ENCODE results near the gene DPEP3.
"Not testable (repeated sequence)": the region's sequence is repeated elsewhere in the genome, so short reads cannot be mapped to it uniquely, and the experiment has no call there.

The DPEP3 gene

DNA sequence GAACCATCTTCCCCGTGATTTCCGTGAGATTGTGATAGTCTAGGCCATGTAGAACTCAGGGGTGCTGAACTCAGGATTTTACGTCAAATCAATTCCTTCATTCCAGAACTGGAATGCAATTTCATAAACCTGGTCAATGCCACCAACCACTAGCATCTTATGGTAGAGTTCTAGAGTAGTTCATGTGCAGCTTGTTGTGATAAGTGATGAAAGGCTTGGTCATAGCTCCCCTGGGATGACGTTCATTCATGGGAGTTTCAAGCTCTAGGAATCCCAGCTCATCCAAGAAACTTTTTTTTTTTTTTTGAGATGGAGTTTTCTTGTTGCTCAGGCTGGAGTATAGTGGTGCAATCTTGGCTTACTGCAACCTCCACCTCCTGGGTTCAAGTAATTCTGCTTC, 22.7 kb upstream of the DPEP3 start:
- no peak for DNase-seq (ENCODE audit: low read depth in 1 of 2, low spot score in 1 of 2)
- no peak for TF ChIP-seq JUND (IDR thresholded peaks at IDR 0.05; ENCODE audit: low read depth)
- in situ Hi-C loops (cut with HindIII; ENCODE audit: low pct_unique_long_range_greater_than_20kb, low sequenced_read_pairs), result no loop called here

DNA sequence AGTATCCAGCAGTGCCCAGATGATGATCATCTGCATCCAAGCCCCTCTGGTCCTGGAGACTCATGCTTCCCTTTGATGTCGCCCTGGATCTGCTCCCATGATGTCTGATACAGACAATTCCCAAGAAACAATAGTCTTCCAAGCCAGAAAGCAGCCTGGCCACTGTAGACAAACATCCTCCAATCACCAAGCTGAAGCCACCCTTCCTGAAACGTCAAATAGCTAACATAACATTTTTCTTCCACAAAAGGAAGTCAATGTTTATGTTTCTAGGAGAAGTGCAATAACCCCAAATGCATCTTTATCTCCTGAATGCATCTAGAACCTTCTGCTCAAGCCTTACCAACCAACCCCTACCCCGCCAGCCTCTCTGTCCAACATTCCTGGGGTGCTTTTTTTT, 20.2 kb upstream of the DPEP3 start:
- TF ChIP-seq JUND (IDR thresholded peaks at IDR 0.05; ENCODE audit: low read depth), result no peak
- in situ Hi-C loops (cut with HindIII; ENCODE audit: low pct_unique_long_range_greater_than_20kb, low sequenced_read_pairs), result no loop called here

GRCh38 chr16:67999985-68000384, 19.7 kb upstream of the DPEP3 start:
- in situ Hi-C loops (cut with HindIII; ENCODE audit: low pct_unique_long_range_greater_than_20kb, low sequenced_read_pairs), result no loop called here
- TF ChIP-seq JUND (IDR thresholded peaks at IDR 0.05; ENCODE audit: low read depth), result no peak
- no peak for DNase-seq (ENCODE audit: low read depth in 1 of 2, low spot score in 1 of 2)

More for the DNA sequence above, 20.2 kb upstream of the DPEP3 start:
- DNase-seq (ENCODE audit: low read depth in 1 of 2, low spot score in 1 of 2), result no peak

DNA sequence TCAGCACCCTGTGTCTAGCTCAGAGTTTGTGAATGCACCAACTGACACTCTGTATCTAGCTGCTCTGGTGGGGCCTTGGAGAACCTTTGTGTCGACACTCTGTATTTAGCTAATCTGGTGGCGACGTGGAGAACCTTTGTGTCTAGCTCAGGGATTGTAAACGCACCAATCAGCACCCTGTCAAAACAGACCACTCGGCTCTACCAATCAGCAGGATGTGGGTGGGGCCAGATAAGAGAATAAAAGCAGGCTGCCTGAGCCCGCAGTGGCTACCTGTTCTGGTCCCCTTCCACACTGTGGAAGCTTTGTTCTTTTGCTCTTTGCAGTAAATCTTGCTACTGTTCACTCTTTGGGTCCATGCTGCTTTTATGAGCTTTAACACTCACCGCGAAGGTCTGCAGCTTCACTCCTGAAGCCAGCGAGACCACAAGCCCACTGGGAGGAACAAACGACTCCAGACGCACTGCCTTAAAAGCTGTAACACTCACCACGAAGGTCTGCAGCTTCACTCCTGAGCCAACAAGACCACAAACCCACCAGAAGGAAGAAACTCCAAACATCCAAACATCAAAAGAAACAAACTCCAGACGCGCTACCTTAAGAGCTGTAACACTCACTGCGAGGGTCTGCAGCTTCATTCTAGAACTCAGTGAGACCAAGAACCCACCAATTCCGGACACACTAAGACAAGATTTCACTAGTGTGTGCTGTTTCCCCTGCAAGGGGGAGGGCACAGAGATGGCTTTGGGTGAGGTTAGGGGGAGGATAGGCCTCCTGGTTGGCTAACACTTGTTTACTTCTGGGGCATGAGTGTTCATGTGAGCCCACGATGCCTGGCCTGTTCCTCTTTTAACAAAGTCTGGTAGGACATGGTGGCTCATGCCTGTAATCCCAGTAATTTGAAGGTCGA, 18.7 kb upstream of the DPEP3 start, which contains the start of gene DPEP2:
Gene DPEP2 (minus strand): TSS at position 706 of the 910 bp plus-strand sequence. CDS start 6,272 bp downstream, outside the sequence.
- in situ Hi-C loops (cut with HindIII; ENCODE audit: low pct_unique_long_range_greater_than_20kb, low sequenced_read_pairs); DNase-seq (ENCODE audit: low read depth in 1 of 2, low spot score in 1 of 2): not testable (repeated sequence)

DNA sequence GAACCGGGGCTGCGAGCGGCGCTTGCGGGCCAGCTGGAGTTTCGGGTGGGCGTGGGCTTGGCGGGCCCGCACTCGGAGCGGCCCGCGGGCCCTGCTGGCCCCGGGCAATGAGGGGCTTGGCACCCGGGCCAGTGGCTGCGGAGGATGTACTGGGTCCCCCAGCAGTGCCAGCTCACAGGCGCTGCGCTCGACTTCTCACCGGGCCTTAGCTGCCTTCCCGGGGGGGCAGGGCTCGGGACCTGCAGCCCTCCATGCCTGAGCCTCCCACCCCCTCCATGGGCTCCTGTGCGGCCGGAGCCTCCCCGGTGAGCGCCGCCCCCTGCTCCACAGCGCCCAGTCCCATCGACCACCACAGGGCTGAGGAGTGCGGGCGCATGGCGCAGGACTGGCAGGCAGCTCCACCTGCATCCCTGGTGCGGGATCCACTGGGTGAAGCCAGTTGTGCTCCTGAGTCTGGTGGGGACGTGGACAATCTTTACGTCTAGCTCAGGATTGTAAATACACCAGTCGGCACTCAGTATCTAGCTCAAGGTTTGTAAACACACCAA, 18.0 kb upstream of the DPEP3 start:
- in situ Hi-C loops (cut with HindIII; ENCODE audit: low pct_unique_long_range_greater_than_20kb, low sequenced_read_pairs), result not testable (repeated sequence)

DNA sequence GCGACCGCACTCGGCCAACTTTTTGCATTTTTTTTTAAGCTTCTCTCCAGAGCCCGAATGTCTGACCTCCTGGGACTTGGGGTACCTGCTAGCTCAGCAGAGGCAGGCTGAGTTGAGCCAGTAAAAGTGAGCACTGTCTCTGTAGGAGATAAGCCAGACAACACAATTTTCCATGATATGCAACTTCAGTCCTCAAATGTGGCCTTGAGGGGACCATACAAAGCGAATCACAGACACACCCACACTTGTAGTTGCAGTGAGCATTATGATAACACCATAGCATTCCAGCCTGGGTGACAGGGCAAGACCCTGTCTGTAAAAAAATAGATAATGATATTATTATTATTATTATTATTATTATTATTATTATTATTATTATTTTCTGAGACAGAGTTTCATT, 16.4 kb upstream of the DPEP3 start:
- no peak for TF ChIP-seq JUND (IDR thresholded peaks at IDR 0.05; ENCODE audit: low read depth)
- in situ Hi-C loops (cut with HindIII; ENCODE audit: low pct_unique_long_range_greater_than_20kb, low sequenced_read_pairs), result no loop called here
- DNase-seq (ENCODE audit: low read depth in 1 of 2, low spot score in 1 of 2), result no peak

More for the DNA sequence above, 18.0 kb upstream of the DPEP3 start:
- not testable (repeated sequence) for DNase-seq (ENCODE audit: low read depth in 1 of 2, low spot score in 1 of 2)

DNA sequence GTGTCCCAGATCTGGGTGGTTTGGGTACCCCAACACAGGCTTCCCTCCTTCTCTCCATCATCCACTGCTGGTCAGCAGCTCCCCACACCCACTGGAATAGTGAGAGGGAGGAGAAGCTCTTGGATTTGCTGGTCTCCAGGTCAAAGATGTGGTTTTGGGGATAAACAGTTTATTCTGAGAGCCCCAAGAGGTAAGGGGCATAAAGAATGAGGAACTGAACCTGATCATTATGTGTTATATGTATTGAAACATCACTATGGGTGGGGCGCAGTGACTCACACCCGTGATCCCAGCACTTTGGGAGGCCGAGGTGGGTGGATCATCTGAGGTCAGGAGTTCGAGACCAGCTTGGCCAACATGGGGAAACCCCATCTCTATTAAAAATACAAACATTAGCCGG, 15.1 kb upstream of the DPEP3 start:
- TF ChIP-seq JUND (IDR thresholded peaks at IDR 0.05; ENCODE audit: low read depth), result no peak
- DNase-seq (ENCODE audit: low read depth in 1 of 2, low spot score in 1 of 2), result no peak
- in situ Hi-C loops (cut with HindIII; ENCODE audit: low pct_unique_long_range_greater_than_20kb, low sequenced_read_pairs), result no loop called here

DNA sequence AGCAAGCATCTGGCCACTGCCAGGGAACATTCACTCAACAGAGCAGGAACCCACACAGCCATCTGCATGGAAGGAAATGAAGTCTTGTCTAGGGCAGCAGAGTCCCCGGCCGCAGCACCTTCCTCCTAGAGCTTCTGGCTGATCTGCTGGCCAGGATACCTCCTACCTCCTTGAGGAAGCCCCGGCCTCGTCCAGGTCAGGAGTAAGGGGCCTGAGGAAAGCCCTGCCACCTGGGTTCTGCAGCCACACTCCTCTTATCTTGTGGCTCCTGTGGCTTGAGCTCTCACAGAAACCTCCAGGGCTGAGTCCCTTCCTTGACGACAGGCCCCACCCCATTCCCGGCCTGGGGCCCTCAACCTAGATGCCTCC, 13.7 kb upstream of the DPEP3 start:
- in situ Hi-C loops (cut with HindIII; ENCODE audit: low pct_unique_long_range_greater_than_20kb, low sequenced_read_pairs); DNase-seq (ENCODE audit: low read depth in 1 of 2, low spot score in 1 of 2): not testable (repeated sequence)

DNA sequence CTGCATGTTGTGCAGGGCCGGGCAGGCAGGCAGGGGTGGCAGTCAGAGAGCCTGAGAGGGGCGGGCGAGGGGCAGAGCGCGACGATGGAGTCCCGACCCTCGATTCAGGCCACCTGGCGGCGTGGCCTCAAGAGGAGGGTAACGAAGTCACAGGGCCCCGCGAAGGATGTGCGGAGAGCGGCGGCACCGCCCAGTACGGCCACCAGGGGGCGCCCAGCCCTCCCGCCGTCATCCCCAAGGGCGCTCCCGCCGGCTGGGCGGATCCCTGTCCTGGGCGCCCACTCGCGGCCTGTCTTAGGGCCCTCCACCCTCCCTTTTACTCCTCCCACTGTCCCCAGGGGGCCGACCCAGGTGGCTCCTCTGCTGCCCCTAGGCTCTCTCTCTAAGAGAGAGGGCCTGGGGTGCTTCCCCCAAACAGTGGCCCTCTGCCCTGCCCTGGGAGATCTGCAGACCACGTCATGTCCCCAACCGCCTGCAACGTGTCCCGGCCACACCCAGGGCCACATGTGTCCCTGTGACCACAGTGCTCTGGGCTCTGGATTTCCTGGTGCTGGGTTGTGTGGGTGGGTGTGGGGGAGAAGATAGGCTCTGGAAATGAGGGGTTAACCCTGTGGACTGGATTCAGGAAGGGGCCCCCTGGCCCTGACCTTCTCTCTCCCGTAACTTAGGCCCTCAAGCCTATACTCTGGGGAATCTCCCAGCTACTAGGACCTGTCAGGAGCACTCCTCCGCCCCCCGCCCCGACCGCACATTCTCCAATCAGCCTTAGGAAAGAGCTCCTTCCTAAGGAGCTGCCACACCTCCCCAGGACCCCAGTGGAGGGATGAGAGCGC, 13.1 kb upstream of the DPEP3 start:
- DNase-seq (ENCODE audit: low read depth in 1 of 2, low spot score in 1 of 2), result peak; percentile 74 to 77
- in situ Hi-C loops (cut with HindIII; ENCODE audit: low pct_unique_long_range_greater_than_20kb, low sequenced_read_pairs), result no loop called here
- no peak for TF ChIP-seq JUND (IDR thresholded peaks at IDR 0.05; ENCODE audit: low read depth)

DNA sequence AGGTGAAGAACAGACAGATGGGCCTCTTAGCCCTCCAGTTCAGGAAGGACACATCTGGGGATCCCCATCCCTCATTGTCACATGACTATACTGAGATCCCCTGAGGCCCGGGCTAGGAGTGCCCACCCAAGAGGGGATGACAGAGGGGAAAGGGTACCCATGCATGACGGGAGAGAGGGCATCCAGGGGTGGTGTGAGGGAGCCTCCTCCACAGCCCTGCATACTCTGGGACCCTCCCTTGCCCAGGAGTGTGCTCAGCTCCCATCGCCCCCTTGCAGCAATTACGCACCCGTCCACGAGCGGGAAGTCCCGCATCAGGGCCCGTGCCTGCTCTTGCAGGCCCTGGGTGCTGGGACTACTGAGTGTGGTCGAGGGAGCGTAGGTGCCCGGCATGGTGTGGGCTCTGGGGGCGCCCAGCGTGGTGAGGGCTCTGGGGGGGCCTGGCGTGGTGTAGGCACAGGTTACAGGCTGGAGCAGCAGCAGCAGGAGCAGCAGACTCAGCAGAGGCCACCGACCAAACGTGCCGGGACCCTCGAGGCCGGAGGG, 12.4 kb upstream of the DPEP3 start:
- no peak for DNase-seq (ENCODE audit: low read depth in 1 of 2, low spot score in 1 of 2)
- in situ Hi-C loops (cut with HindIII; ENCODE audit: low pct_unique_long_range_greater_than_20kb, low sequenced_read_pairs), result no loop called here
- TF ChIP-seq JUND (IDR thresholded peaks at IDR 0.05; ENCODE audit: low read depth), result no peak

- DNase-seq (ENCODE audit: low read depth in 1 of 2, low spot score in 1 of 2), result no peak
- TF ChIP-seq JUND (IDR thresholded peaks at IDR 0.05; ENCODE audit: low read depth), result no peak
- in situ Hi-C loops (cut with HindIII; ENCODE audit: low pct_unique_long_range_greater_than_20kb, low sequenced_read_pairs), result no loop called here
Measured at GRCh38 chr16:67990018-67990386, 9.7 kb upstream of the DPEP3 start.

DNA sequence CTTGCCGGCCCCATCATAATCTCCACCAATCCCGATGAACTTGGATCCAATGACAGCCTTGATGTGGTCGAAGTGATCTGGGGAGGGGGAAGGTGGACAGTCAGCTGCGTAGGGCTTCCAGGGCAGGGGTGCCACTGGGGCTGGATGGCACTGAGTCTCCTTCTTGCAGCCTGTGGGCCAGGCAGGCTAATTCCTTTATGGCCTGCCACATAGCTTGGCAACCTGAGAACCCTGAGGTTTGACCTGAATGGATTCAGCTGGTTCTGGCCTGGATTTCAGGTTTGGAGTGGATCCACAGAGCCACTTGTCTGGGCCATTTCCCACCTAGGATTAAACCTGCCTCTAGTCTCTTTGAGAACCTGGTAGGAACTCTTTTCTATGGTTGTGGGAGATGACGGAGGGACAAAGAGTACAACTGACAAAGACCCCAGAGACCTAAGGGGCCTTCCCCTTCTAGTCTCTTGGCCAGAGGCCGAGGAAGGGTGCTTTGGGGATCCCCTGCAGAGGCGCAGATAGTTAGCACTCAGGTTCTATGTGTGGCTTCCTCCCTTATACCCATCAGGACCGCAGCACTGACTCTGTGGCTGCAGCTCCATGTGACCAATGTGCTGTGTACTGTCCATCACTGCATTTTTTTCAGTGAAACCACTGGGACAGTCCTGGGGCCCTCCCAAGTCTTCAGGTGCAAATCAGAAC, 9.2 kb upstream of the DPEP3 start:
- TF ChIP-seq JUND (IDR thresholded peaks at IDR 0.05; ENCODE audit: low read depth), result no peak
- DNase-seq (ENCODE audit: low read depth in 1 of 2, low spot score in 1 of 2), result no peak
- in situ Hi-C loops (cut with HindIII; ENCODE audit: low pct_unique_long_range_greater_than_20kb, low sequenced_read_pairs), result no loop called here

Measured in T47D (cell line).